Smooth muscle cell of trachea (primary cell): ENCODE measurements around the gene SUSD3. TPM values are rescaled to one million over a fixed set of nuclear protein-coding genes. Genes with fewer than 3 reads are reported as not detected.

Source experiments
- total RNA-seq: library from RNA; depleted of rRNA; stranded (reverse); fragments of >200 nt; gene quantifications from 2 replicates; pipeline ENCODE4 v1.2.1, GENCODE V29; 2014

Gene SUSD3
- 0.73 and 1.3 TPM in 2 replicates for total RNA-seq

DNA sequence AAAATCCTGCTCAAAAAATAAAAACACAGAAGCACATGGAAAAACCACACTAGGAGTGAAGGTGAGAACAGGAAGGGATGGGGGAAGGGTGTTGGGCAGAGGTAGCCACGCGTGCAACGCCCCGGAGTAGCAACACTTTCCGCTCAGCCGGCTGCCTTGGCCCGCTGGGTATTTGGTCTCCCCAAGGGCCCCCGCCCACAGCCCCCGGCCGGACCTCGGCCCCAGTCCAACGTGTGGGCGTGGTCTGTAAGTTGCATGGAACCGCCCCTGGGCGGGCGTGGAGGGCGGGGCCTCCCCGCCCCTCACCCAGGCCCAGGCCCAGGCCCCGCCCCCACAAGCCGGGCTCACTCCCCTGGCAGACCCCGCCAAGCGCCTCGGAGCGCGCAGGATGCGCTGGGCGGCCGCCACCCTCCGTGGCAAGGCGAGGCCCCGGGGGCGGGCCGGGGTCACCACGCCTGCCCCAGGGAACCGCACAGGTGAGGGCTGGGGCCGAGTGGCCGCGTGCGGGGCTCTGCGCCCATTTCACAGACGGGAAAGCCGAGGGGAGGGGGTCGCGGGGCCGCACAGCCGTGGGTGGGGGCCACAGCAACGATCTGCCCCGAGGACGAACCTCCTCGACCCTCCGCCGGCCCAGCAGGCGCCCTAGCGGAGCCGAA, at the start of gene SUSD3:
TSS of gene SUSD3 (plus strand) at position 347 of the 656 bp plus-strand sequence. CDS start at position 389, 42 bp downstream.

DNA sequence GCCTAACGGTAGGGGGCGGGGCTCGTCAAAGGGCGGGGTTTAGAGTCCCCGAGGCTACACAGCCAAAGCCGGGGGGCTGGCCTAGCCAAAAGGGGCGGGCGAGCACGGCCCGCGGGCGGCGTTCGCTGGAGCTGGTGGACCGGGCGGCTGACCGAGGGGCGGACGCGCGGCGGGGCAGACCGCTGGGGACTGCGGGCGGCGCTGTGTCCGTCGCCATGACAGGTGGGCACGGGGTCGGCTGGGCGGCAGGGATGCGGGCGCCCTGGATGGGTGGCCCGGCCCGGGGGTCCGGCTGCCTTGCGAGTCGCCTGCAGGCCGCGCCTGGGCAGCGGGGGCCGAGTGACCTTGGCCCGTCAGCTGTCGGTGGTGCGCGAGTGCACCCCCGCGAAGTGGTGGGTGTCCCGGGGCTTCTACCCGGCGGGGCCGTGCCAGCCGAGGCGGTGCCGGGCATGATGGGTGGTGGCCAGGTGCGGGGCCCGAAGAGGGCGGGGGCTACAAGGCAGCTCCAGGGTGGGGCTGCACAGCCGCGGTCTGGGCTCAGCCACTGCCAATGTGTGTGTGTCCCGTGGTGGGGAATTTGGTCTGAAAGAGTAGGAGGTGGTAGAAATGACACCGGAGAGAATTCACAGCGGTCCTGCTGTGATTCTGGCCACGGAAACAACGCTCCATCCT, 37.8 kb downstream of the SUSD3 start, which contains the start of gene CARD19:
TSS of gene CARD19 (plus strand) at position 87 of the 672 bp plus-strand sequence. CDS start at position 216, 129 bp downstream.

DNA sequence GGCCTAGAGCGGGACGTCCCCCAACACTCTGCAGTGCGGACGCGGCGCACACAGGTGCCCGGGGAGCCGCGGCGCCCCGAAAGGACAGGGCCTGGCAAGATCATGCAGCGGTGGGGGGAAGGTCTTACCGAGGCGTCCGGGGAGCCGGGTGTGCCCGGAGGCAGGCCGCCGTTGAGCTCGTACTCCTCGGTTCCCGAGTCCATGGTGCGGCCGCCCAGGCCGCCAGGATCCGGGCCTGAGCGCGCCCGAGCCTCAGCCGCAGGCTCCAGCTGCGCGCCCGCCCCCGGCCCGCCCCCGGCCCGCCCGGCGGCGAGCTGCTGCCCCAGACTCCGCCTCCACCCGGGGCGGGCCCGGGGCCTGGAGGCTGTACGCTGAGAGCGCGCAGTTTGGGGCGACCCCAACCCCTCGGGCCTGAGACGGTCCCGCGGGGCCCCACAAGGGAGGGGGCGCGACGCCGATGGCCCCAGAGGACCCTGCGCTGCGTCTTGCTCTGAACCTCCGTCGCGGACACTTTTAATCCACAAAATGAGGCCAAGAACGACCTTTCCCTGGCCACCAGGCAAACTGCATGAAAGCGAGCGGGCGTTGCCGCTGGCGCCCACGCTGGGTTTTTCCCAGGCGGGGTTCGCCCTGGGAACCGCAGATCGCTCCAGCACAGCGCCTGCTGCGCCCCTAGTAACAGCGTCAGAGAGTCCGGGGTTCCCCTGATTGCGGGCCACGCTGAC, 75.7 kb downstream of the SUSD3 start, which contains the start of gene NINJ1:
TSS of gene NINJ1 (minus strand) at position 237 of the 725 bp plus-strand sequence. CDS start at position 203, 34 bp downstream.

Other genes with a start within 250 kb of the SUSD3 start
- 10.8 and 14.8 TPM in 2 replicates for gene ZNF484, start 180.7 kb upstream of the SUSD3 start, total RNA-seq
- not detected in 2 replicates for gene FGD3, start 111.2 kb upstream of the SUSD3 start, total RNA-seq
- gene CARD19, start 37.5 kb downstream of the SUSD3 start, total RNA-seq: 61.9 and 91.5 TPM in 2 replicates
- 21.5 and 86.8 TPM in 2 replicates for gene NINJ1, start 75.5 kb downstream of the SUSD3 start, total RNA-seq
- gene WNK2, start 125.4 kb downstream of the SUSD3 start, total RNA-seq: 0.15 TPM in 1 of 2 replicates, not detected in the other